Measurements from ENCODE around the gene SAMD14.
A peak's percentile ranks its signal among the peaks of the same experiment; 100 is the strongest.

SAMD14 gene

DNA sequence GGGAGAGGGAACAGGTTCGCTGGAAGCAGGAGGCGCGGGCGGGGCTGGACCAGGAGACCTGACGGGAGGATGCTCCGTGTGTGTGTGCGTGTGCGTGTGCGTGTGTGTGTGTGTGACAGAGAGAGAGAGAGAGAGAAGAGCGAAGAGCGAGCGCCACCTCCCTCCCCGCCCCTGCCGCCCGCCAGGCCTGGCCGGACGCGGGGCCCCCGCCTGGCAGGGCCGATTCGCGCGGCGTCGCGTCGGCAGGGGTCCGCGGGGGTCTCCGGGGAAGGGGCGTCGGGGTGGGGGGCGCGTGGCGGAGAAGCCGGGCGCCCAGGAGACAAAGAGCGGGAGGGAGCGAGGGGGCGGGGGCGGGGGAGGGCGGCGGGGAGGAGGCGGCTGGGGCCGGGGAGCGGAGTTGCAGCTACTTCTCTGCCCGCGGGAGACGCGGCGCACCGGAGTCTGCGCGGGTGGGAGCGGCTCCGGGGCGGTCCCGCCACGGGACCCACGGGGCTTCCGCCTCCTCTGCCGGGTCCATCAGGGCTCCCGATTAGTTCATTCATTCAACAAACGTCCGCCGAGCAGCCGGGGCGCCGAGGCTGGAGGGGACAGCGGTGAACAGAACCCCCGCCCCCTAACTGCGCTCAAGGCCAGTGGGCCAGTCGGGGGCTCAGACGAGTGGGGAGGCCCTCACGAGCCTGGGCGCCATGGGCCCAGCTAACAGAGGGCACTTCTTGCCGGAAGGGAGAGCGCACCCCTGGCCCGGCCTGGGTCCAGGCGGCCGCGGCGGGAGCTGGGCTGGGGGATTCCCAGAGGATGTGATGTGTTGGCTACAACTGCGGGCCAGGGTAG lies at the start of gene SAMD14:
Gene SAMD14 (minus strand): TSS at position 433 of the 831 bp plus-strand sequence. CDS start 5,201 bp downstream, outside the sequence.
- H3K4me3 Mint-ChIP-seq: peak within 1 kb of the TSS; percentile 82
- H3K27me3 Mint-ChIP-seq: peaks cover 9% of the 10 kb centered on the region
- peaks cover 27% of the 10 kb centered on the region for H3K4me1 Mint-ChIP-seq
- no peak within 1 kb of the TSS for H3K27ac Mint-ChIP-seq
- H3K36me3 Mint-ChIP-seq: peaks cover 2% of the 10 kb centered on the region
- H3K9me3 Mint-ChIP-seq: no peaks in the 10 kb centered on the region

DNA sequence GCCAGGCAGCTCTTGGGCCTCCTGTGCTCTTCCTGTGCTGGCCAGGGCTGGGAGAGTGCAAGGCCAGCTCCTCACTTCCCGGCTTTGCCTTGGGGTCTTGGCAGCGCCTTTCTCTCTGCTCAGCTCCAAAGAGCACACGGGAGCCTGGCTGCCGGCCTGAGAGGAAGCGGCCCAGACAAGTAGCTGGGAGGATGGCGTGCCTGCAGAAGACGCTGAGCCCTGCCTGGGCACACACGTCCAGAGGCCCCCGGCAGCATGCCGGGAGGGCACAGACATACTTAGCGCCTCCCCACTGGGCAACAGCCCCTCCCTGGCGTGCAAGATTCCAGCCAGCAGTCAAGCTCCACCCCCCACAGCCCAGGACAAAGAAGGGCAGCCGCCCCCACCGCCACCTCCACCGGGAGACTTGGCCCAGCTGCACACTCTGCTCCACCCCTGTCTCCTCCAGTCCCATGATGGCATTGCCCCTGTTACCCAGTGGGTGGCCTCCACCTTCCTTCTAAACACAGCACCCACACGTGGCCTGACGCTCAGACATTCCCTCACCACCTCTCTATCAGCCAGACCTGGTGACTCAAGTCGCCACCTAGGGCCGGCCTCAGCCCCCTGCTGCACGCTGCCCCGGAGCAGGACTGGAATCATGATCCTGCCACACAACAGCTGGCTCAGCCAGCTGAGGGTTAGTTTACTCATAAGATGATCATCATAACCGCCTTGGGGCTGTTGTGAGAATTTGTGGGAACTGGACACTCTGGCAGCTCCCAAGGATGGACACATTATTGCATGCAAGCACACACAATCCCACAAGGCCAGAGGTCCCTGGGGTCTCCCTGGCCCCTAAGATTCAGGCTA lies 48.2 kb upstream of the SAMD14 start:
- Mint-ChIP-seq H3K4me3 (peak overlapping the region; percentile 45), H3K36me3 (no peaks in the 10 kb centered on the region), H3K4me1 (peaks cover 15% of the 10 kb centered on the region), H3K27me3 (no peaks in the 10 kb centered on the region), H3K9me3 (no peaks in the 10 kb centered on the region), H3K27ac (peak overlapping the region; percentile 60)

DNA sequence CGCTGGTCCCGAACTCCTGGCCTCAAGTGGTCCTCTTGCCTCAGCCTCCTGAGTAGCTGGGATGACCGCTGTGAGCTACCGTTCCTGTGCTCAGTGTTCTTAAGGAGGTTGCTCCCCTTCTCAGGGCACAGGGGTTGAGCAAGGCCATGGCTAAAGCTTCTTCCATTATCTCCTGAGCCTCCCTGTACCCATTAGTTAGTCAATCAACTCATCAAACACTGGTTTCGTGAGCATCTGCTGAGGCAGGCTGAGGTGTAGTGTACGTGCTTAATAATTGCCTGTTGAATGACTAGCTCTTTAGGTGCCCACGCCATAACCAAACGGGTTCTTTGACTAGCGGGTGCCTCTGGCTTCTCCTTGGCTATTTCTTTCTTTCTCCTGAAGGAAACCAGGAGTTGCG lies 47.5 kb upstream of the SAMD14 start:
- H3K4me3 Mint-ChIP-seq: no peak overlapping the region
- H3K9me3 Mint-ChIP-seq: no peaks in the 10 kb centered on the region
- peaks cover 8% of the 10 kb centered on the region for H3K4me1 Mint-ChIP-seq
- no peak overlapping the region for H3K27ac Mint-ChIP-seq
- no peaks in the 10 kb centered on the region for H3K36me3 Mint-ChIP-seq
- no peaks in the 10 kb centered on the region for H3K27me3 Mint-ChIP-seq

DNA sequence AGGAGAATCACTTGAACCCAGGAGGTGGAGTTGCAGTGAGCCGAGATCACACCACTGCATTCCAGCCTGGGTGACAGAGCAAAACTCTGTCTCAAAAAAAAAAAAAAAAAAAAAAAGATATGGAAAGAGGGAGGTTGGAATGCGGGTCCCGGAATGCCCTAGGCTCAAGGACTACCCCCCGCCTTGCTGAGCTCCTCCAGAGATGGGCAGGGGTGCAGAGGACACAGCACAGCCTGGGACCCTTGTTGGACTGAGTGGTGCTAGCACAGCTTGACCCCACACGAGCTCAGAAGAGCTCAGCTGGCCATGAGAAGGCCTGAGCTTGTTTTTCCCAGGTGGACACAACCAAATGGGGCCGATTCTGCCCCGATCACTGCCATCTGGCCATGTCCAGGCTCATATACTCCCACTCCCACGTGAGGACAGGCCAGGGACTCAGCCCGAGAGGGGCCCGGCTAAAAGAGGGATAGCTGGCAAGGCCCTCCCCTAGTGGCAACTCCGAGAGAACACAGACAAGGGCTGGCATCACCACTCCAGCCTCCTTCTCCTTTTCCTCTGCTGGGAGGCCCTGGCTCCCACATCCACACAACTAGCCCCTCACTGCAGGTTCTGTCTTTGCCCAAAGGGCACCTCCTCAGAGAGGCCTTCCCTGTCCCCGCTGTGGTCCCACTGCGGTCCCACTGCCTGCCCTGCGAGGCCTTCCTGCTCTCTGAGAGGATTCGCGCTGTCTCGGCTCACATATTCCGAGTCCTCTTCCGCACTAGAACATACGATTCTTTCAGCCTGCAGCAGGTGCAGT lies 46.8 kb upstream of the SAMD14 start:
- Mint-ChIP-seq H3K4me1 (peaks cover 8% of the 10 kb centered on the region), H3K27ac (no peak overlapping the region), H3K4me3 (no peak overlapping the region), H3K27me3 (no peaks in the 10 kb centered on the region), H3K9me3 (no peaks in the 10 kb centered on the region), H3K36me3 (no peaks in the 10 kb centered on the region)

GRCh38 chr17:50175035-50175807 lies 45.3 kb upstream of the SAMD14 start:
- no peak overlapping the region for H3K4me3 Mint-ChIP-seq
- no peaks in the 10 kb centered on the region for H3K9me3 Mint-ChIP-seq
- H3K27me3 Mint-ChIP-seq: no peaks in the 10 kb centered on the region
- H3K36me3 Mint-ChIP-seq: no peaks in the 10 kb centered on the region
- H3K4me1 Mint-ChIP-seq: peaks cover 8% of the 10 kb centered on the region
- no peak overlapping the region for H3K27ac Mint-ChIP-seq

GRCh38 chr17:50174444-50174843 lies 44.5 kb upstream of the SAMD14 start:
- Mint-ChIP-seq H3K9me3 (no peaks in the 10 kb centered on the region), H3K36me3 (no peaks in the 10 kb centered on the region), H3K4me1 (peaks cover 9% of the 10 kb centered on the region), H3K4me3 (no peak overlapping the region), H3K27me3 (no peaks in the 10 kb centered on the region), H3K27ac (no peak overlapping the region)

DNA sequence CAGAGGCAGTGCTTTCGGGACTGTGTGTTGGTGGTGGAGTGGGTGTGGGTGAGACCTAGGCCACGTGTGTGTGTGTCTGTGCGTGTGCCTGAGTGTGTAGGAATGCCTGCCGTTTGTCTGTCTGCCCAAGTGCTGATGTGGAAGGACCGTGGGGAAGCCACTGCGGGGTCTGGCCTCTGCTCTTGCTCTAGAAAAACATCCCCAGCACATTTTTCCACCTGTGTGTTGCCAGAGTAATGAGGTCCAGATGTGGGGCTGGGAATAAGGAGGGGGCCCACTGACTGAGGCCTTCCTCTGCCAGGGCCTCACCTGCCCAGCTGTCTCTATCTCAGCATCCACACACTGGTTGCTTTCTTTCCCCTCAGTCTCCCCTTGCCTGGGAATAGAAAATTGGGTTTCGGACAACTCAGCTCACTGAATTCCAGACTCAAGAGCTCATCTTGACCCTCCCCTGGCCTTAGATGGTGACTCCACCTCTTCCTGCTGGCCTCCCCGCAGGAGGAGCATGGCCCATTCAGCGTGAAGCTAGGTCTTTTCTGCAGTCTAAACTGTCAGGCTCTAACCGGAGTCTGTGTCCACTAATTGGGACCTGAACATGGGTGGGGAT lies 43.5 kb upstream of the SAMD14 start:
- H3K4me1 Mint-ChIP-seq: peaks cover 17% of the 10 kb centered on the region
- H3K9me3 Mint-ChIP-seq: no peaks in the 10 kb centered on the region
- H3K27ac Mint-ChIP-seq: no peak overlapping the region
- H3K4me3 Mint-ChIP-seq: no peak overlapping the region
- H3K36me3 Mint-ChIP-seq: no peaks in the 10 kb centered on the region
- no peaks in the 10 kb centered on the region for H3K27me3 Mint-ChIP-seq

- H3K27ac Mint-ChIP-seq: no peak overlapping the region
- peaks cover 12% of the 10 kb centered on the region for H3K4me1 Mint-ChIP-seq
- no peaks in the 10 kb centered on the region for H3K9me3 Mint-ChIP-seq
- H3K4me3 Mint-ChIP-seq: no peak overlapping the region
- no peaks in the 10 kb centered on the region for H3K36me3 Mint-ChIP-seq
- no peaks in the 10 kb centered on the region for H3K27me3 Mint-ChIP-seq
Measured at GRCh38 chr17:50172936-50173334, 43.0 kb upstream of the SAMD14 start.

GRCh38 chr17:50172130-50172529 lies 42.2 kb upstream of the SAMD14 start:
- no peaks in the 10 kb centered on the region for H3K36me3 Mint-ChIP-seq
- no peak overlapping the region for H3K4me3 Mint-ChIP-seq
- no peaks in the 10 kb centered on the region for H3K27me3 Mint-ChIP-seq
- no peak overlapping the region for H3K27ac Mint-ChIP-seq
- H3K4me1 Mint-ChIP-seq: peaks cover 10% of the 10 kb centered on the region
- no peaks in the 10 kb centered on the region for H3K9me3 Mint-ChIP-seq

DNA sequence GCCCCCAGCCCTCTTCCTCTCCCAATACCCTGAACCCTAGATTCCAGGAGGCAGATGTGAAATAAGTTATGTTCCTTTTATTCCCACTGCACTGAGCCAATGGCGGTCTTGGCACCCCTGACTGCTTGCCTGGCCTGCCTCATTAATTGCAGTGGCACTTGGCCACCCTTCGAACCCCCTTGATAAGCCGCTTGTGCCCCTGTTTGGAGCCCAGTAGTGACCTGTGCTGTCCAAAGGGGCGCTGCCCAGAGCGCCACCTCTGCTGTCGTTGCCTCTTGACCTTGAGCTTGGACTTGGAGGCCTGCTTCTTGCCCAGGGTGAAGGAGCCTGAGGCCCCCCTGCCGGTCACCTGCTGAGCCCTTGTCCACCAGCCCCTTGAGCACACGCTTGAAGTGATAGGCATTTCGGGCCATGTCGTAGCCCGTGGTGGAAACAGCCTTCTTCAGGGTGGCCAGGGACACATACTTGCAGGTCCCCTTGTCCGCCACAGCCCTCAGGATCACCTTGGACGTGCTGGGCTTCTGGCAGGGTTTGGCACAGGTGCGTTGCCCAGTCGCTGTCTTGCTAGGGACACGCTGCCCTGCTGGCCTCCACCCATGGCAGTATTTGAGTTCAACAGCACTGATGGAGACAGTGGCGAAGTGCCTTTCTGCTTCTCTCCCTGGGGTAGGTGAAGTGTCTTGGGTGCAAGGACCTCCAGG lies 41.6 kb upstream of the SAMD14 start:
- no peaks in the 10 kb centered on the region for H3K9me3 Mint-ChIP-seq
- no peaks in the 10 kb centered on the region for H3K27me3 Mint-ChIP-seq
- peaks cover 10% of the 10 kb centered on the region for H3K4me1 Mint-ChIP-seq
- no peaks in the 10 kb centered on the region for H3K36me3 Mint-ChIP-seq
- H3K4me3 Mint-ChIP-seq: no peak overlapping the region
- H3K27ac Mint-ChIP-seq: no peak overlapping the region

DNA sequence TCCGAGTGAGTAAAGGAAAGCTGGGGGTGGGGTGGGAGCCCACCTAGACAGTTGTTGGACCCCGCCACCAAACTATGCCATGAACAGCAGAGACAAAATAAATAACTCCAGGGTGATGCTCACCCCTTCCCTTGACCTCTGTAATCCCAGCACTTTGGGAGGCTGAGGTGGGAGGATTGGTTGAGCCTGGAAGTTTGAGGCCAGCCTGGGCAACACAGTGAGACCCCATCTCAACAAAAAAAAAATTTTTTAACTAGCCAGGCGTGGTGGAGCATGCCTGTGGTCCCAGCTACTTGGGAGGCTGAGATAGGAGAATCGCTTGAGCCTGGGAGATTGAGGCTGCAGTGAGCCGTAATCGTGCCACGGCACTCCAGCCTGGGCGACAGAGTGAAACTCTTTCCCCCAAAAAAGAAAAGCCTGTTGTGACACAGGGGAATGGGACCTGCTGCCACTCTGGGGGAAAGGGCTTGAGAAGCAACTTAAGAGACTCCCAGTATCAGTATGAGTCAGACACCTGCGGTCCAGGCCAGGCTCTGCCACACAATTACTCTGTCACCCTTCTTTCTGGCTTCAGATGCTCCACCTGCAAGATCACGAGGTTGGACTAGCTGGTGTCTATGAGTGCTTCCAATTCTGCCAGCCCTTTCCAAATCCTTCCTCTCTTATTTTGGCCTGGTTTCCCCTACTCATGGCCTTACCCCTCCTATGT lies 40.9 kb upstream of the SAMD14 start:
- Mint-ChIP-seq H3K4me1 (peaks cover 10% of the 10 kb centered on the region), H3K27me3 (no peaks in the 10 kb centered on the region), H3K36me3 (no peaks in the 10 kb centered on the region), H3K27ac (no peak overlapping the region), H3K9me3 (no peaks in the 10 kb centered on the region), H3K4me3 (no peak overlapping the region)

DNA sequence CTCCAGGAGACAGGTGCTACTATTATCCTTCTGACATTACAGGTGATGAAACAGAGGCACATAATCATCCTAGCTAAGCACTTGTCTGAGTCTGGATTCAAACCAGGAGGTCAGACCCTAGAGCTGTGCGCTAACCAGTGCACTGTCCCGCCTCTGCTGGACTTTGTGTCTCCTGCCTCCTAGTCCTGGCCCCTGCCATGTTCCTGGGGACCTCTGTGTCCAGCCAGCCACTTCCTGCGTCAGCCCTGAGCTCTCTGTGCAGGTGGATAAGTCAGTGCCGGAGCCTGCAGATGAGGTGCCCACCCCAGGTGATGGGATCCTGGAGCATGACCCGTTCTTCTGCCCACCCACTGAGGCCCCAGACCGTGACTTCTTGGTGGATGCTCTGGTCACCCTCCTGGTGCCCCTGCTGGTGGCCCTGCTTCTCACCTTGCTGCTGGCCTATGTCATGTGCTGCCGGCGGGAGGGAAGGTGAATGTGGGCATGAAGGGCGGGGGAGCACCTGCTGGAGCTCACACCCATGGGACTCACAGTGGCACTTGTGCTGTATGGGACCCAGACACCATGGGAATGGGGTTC lies 40.0 kb upstream of the SAMD14 start:
- Mint-ChIP-seq H3K27ac (no peak overlapping the region), H3K4me3 (no peak overlapping the region), H3K27me3 (no peaks in the 10 kb centered on the region), H3K4me1 (peaks cover 10% of the 10 kb centered on the region), H3K9me3 (no peaks in the 10 kb centered on the region), H3K36me3 (no peaks in the 10 kb centered on the region)

- Mint-ChIP-seq H3K4me1 (peaks cover 10% of the 10 kb centered on the region), H3K9me3 (no peaks in the 10 kb centered on the region), H3K36me3 (no peaks in the 10 kb centered on the region), H3K27ac (peak overlapping the region; percentile 69), H3K27me3 (no peaks in the 10 kb centered on the region), H3K4me3 (peak overlapping the region; percentile 31)
Measured at GRCh38 chr17:50169121-50169764, 39.3 kb upstream of the SAMD14 start.
